Neural cell (in vitro differentiated cells): Measurements from ENCODE around the gene ZC3H7B. TPM values are rescaled to one million over a fixed set of nuclear protein-coding genes. Genes with fewer than 3 reads are reported as not detected.

Source experiments
- H2AFZ ChIP-seq: fragments of 200-600, 300-800 bp; sonication (generic), shearing (Covaris generic); 2 replicates; pipeline ENCODE4 v1.6.0; 2014; ENCODE audit warnings: low read depth, mild to moderate bottlenecking, antibody characterized with exemption, low read length, moderate library complexity
- H3F3A ChIP-seq: fragments of 200-600 bp; shearing (Covaris generic); 2 replicates; pipeline ENCODE4 v1.6.1; 2016; ENCODE audit warnings: mild to moderate bottlenecking, moderate library complexity, mixed read lengths, antibody characterized with exemption, low read length; ENCODE audit not compliant: insufficient read depth, poor library complexity, severe bottlenecking
- H3K27ac ChIP-seq: fragments of 200-600, 300-800 bp; sonication (generic), shearing (Covaris generic); 2 replicates; pipeline ENCODE4 v1.5.1; 2014; ENCODE audit warnings: mild to moderate bottlenecking, low read length, moderate library complexity
- H3K27me3 ChIP-seq: fragments of 300-800, 200-600 bp; sonication (generic), shearing (Covaris generic); 2 replicates; pipeline ENCODE4 v1.6.0; 2014; ENCODE audit warnings: mild to moderate bottlenecking, low read depth, low read length, moderate library complexity; ENCODE audit not compliant: insufficient read depth
- H3K36me3 ChIP-seq: fragments of 300-800, 200-600 bp; sonication (generic), shearing (Covaris generic); 2 replicates; pipeline ENCODE4 v1.5.1; 2014; ENCODE audit warnings: mild to moderate bottlenecking, antibody characterized with exemption, low read length, moderate library complexity; ENCODE audit not compliant: insufficient read depth
- H3K4me2 ChIP-seq: fragments of 300-800, 200-600 bp; sonication (generic), shearing (Covaris generic); 2 replicates; pipeline ENCODE4 v1.6.0; 2014; ENCODE audit warnings: mild to moderate bottlenecking, low read length
- H3K4me3 ChIP-seq: fragments of 300-800, 200-600 bp; sonication (generic), shearing (Covaris generic); 2 replicates; pipeline ENCODE4 v1.5.1; 2014; ENCODE audit warnings: mild to moderate bottlenecking, low read length, moderate library complexity
- H3K79me2 ChIP-seq: fragments of 200-600 bp; shearing (Covaris generic); replicated peaks from 2 replicates; pipeline ENCODE4 v1.6.0; 2014; ENCODE audit warnings: mild to moderate bottlenecking, low read length, moderate library complexity; ENCODE audit not compliant: insufficient read depth
- H3K9ac ChIP-seq: fragments of 300-800, 200-600 bp; sonication (generic), shearing (Covaris generic); 2 replicates; pipeline ENCODE4 v1.6.1; 2016; ENCODE audit warnings: mild to moderate bottlenecking, low read length, mixed read lengths
- H3K9me2 ChIP-seq: fragments of 200-600 bp; shearing (Covaris generic); 2 replicates; pipeline ENCODE4 v1.6.1; 2016; ENCODE audit warnings: mild to moderate bottlenecking, low read length, mixed read lengths; ENCODE audit not compliant: insufficient read depth
- H3K9me3 ChIP-seq: fragments of 200-600, 300-800 bp; sonication (generic), shearing (Covaris generic); 2 replicates; pipeline ENCODE4 v1.6.1; 2016; ENCODE audit warnings: mild to moderate bottlenecking, mixed run types, low read length, moderate library complexity, mixed read lengths
- H4K20me1 ChIP-seq: fragments of 200-600 bp; shearing (Covaris generic); 2 replicates; pipeline ENCODE4 v1.6.1; 2016; ENCODE audit warnings: mild to moderate bottlenecking, mixed run types; ENCODE audit not compliant: insufficient read depth
- EP300 ChIP-seq: fragments of 450-650 bp; conservative IDR thresholded peaks from 2 replicates; pipeline ENCODE4 v1.6.1; 2014; ENCODE audit warnings: antibody characterized with exemption, mild to moderate bottlenecking, moderate library complexity; ENCODE audit not compliant: poor library complexity, severe bottlenecking
- EZH2 ChIP-seq: fragments of 200-600, 300-800 bp; shearing (Covaris generic), sonication (generic); IDR thresholded peaks from 2 replicates; pipeline ENCODE4 v1.6.1; 2014; ENCODE audit warnings: antibody characterized with exemption, low read length, borderline replicate concordance, mild to moderate bottlenecking; ENCODE audit not compliant: insufficient read depth, poor library complexity, severe bottlenecking
- MXI1 ChIP-seq: fragments of 450-650 bp; conservative IDR thresholded peaks from 2 replicates; pipeline ENCODE4 v1.6.1; 2014; ENCODE audit warnings: antibody characterized with exemption, mild to moderate bottlenecking; ENCODE audit not compliant: poor library complexity, severe bottlenecking
- POLR2AphosphoS5 ChIP-seq: IDR thresholded peaks from 2 replicates; pipeline ENCODE4 v1.6.1; 2012
- RAD21 ChIP-seq: fragments of 450-650 bp; conservative IDR thresholded peaks from 2 replicates; pipeline ENCODE4 v1.6.1; 2014; ENCODE audit warnings: antibody characterized with exemption, mild to moderate bottlenecking, moderate library complexity
- SMC3 ChIP-seq: fragments of 450-650 bp; conservative IDR thresholded peaks from 2 replicates; pipeline ENCODE4 v1.6.1; 2014; ENCODE audit warnings: antibody characterized with exemption, mild to moderate bottlenecking, moderate library complexity; ENCODE audit not compliant: poor library complexity
- TAF1 ChIP-seq: IDR thresholded peaks from 2 replicates; pipeline ENCODE4 v1.6.1; 2012; ENCODE audit warnings: low read depth
- polyA plus RNA-seq: library from polyadenylated mRNA; depleted of rRNA; stranded (reverse); fragments of >200 nt; gene quantifications from 2 replicates; pipeline ENCODE4 v1.2.3, GENCODE V29; 2014
- TF ChIP-seq, protein P1 (sequence below): fragments of 450-650 bp; IDR thresholded peaks from 2 replicates; pipeline ENCODE4 v1.5.1; 2014; ENCODE audit warnings: antibody characterized with exemption, mild to moderate bottlenecking, moderate library complexity; ENCODE audit not compliant: poor library complexity, severe bottlenecking
- TF ChIP-seq, protein P2 (sequence below): IDR thresholded peaks from 2 replicates; pipeline ENCODE4 v1.6.1; 2012; ENCODE audit warnings: borderline replicate concordance

ZC3H7B gene
- polyA plus RNA-seq, 1 donor from 2014 or later: 34.6 TPM

DNA sequence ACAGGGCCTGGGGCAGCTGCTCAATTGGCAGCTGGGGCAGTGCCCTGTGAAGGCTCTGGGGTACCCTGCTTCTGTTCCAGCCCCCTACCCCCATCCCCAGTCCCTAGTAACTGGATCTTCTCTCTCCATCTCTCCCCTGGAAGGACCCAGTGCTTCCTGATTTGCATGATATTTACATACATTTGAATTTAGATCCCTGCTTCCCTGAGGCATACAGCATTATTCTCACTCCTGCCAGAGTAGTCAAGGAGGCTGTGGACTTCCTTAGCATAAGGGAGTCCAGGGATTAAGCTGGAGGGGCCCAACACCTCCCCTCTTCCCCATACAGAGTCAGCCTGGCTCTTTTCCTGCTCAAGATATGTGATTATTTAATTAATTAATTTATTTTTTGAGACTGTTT lies 105.1 kb downstream of the ZC3H7B start:
- Histone ChIP-seq H3K9me2 (no peaks in the 10 kb centered on the region), H3K9ac (no peak overlapping the region), H3F3A (no peaks in the 10 kb centered on the region), H3K27ac (no peak overlapping the region), H2AFZ (no peak overlapping the region), H3K36me3 (no peaks in the 10 kb centered on the region), H3K9me3 (no peaks in the 10 kb centered on the region), H4K20me1 (no peaks in the 10 kb centered on the region), H3K4me2 (no peak overlapping the region), H3K4me3 (no peak overlapping the region), H3K27me3 (no peaks in the 10 kb centered on the region), H3K79me2 (no peaks in the 10 kb centered on the region)
- TF ChIP-seq, protein P1, sequence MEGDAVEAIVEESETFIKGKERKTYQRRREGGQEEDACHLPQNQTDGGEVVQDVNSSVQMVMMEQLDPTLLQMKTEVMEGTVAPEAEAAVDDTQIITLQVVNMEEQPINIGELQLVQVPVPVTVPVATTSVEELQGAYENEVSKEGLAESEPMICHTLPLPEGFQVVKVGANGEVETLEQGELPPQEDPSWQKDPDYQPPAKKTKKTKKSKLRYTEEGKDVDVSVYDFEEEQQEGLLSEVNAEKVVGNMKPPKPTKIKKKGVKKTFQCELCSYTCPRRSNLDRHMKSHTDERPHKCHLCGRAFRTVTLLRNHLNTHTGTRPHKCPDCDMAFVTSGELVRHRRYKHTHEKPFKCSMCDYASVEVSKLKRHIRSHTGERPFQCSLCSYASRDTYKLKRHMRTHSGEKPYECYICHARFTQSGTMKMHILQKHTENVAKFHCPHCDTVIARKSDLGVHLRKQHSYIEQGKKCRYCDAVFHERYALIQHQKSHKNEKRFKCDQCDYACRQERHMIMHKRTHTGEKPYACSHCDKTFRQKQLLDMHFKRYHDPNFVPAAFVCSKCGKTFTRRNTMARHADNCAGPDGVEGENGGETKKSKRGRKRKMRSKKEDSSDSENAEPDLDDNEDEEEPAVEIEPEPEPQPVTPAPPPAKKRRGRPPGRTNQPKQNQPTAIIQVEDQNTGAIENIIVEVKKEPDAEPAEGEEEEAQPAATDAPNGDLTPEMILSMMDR: no peak
- TF ChIP-seq RAD21 (no peak), EZH2 (no peak), EP300 (no peak), TAF1 (no peak), MXI1 (no peak), SMC3 (no peak), POLR2AphosphoS5 (no peak)
- TF ChIP-seq, protein P2, sequence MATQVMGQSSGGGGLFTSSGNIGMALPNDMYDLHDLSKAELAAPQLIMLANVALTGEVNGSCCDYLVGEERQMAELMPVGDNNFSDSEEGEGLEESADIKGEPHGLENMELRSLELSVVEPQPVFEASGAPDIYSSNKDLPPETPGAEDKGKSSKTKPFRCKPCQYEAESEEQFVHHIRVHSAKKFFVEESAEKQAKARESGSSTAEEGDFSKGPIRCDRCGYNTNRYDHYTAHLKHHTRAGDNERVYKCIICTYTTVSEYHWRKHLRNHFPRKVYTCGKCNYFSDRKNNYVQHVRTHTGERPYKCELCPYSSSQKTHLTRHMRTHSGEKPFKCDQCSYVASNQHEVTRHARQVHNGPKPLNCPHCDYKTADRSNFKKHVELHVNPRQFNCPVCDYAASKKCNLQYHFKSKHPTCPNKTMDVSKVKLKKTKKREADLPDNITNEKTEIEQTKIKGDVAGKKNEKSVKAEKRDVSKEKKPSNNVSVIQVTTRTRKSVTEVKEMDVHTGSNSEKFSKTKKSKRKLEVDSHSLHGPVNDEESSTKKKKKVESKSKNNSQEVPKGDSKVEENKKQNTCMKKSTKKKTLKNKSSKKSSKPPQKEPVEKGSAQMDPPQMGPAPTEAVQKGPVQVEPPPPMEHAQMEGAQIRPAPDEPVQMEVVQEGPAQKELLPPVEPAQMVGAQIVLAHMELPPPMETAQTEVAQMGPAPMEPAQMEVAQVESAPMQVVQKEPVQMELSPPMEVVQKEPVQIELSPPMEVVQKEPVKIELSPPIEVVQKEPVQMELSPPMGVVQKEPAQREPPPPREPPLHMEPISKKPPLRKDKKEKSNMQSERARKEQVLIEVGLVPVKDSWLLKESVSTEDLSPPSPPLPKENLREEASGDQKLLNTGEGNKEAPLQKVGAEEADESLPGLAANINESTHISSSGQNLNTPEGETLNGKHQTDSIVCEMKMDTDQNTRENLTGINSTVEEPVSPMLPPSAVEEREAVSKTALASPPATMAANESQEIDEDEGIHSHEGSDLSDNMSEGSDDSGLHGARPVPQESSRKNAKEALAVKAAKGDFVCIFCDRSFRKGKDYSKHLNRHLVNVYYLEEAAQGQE: no peak

GRCh38 chr22:41407433-41407832 lies 106.1 kb downstream of the ZC3H7B start:
- TF ChIP-seq MXI1: no peak
- TF ChIP-seq RAD21: no peak
- TF ChIP-seq, protein P2: no peak
- no peak for TF ChIP-seq POLR2AphosphoS5
- TF ChIP-seq EZH2: no peak
- no peak for TF ChIP-seq SMC3
- TF ChIP-seq, protein P1: no peak
- TF ChIP-seq TAF1: no peak
- no peak for TF ChIP-seq EP300
- Histone ChIP-seq H4K20me1 (no peaks in the 10 kb centered on the region), H3K9me3 (no peaks in the 10 kb centered on the region), H3K4me3 (no peak overlapping the region), H3K27me3 (no peaks in the 10 kb centered on the region), H3K9me2 (no peaks in the 10 kb centered on the region), H3K79me2 (no peaks in the 10 kb centered on the region), H2AFZ (no peak overlapping the region), H3K4me2 (no peak overlapping the region), H3K36me3 (no peaks in the 10 kb centered on the region), H3K9ac (no peak overlapping the region), H3F3A (no peaks in the 10 kb centered on the region), H3K27ac (no peak overlapping the region)
